SK-N-SH (cell line): ENCODE data around the gene P2RY6. TPM values are rescaled to one million over a fixed set of nuclear protein-coding genes. Genes with fewer than 3 reads are reported as not detected.

Experiments used
- CTCF ChIA-PET: fragments of 300-600, 350-600 bp; formaldehyde crosslinking; extraction: SDS; loops from one replicate; lab custom pipeline; 2021; lab: Yijun Ruan, JAX
- POLR2A ChIA-PET: fragments of 350-600 bp; sonication (Branson Sonifier 250); formaldehyde crosslinking; extraction: SDS; loops from one replicate; lab custom pipeline; 2020; ENCODE audit warnings: antibody characterized with exemption, inconsistent platforms; lab: Yijun Ruan, JAX
- DNase-seq: peaks from one replicate; pipeline ENCODE4 v3.0.0; 2012
- H2AFZ ChIP-seq: fragments of 200-600 bp; sonication (generic); 2 replicates; pipeline ENCODE4 v1.8.1; 2016; ENCODE audit warnings: antibody characterized with exemption, mild to moderate bottlenecking, low read depth
- H3F3A ChIP-seq: fragments of 200-600 bp; sonication (generic); replicated peaks from 2 replicates; pipeline ENCODE3; 2016; ENCODE audit warnings: antibody characterized with exemption, mild to moderate bottlenecking; ENCODE audit not compliant: insufficient read depth
- H3K27ac ChIP-seq, 2 experiments: fragments of 200-500 bp in 1 of 2; fragments of 200-600 bp in 1 of 2; sonication (Bioruptor generic) in 1 of 2; sonication (generic), shearing (Covaris generic) in 1 of 2; 2 replicates each; pipeline versions ENCODE4 v1.5.1 to v1.6.1; 2014 to 2016; ENCODE audit warnings: low read depth in 2 of 2, inconsistent platforms in 1 of 2, low read length in 1 of 2, mild to moderate bottlenecking in 1 of 2, mixed read lengths in 1 of 2
- H3K27me3 ChIP-seq: fragments of 200-600 bp; sonication (generic), shearing (Covaris generic); 2 replicates; pipeline ENCODE4 v1.6.1; 2016; ENCODE audit warnings: mixed run types; ENCODE audit not compliant: insufficient read depth
- H3K36me3 ChIP-seq, 2 experiments: fragments of 200-500 bp in 1 of 2; fragments of 200-600 bp in 1 of 2; sonication (Bioruptor generic) in 1 of 2; sonication (generic) in 1 of 2; replicated peaks in 1 of 2; 2 replicates each; pipeline versions ENCODE3 to v1.5.1; 2014 to 2016; ENCODE audit warnings: low read length in 1 of 2, mild to moderate bottlenecking in 1 of 2; ENCODE audit not compliant: insufficient read depth in 2 of 2, control insufficient read depth in 1 of 2
- H3K4me1 ChIP-seq, 2 experiments: fragments of 200-500 bp in 1 of 2; fragments of 200-600 bp in 1 of 2; sonication (Bioruptor generic) in 1 of 2; sonication (generic), shearing (Covaris generic) in 1 of 2; 2 replicates each; pipeline versions ENCODE4 v1.5.1 to v1.6.1; 2014 to 2016; ENCODE audit warnings: low read depth in 1 of 2, low read length in 1 of 2, mixed run types in 1 of 2; ENCODE audit not compliant: insufficient read depth in 2 of 2, control insufficient read depth in 1 of 2
- H3K4me2 ChIP-seq: fragments of 200-600 bp; sonication (generic), shearing (Covaris generic); 2 replicates; pipeline ENCODE4 v1.6.1; 2017; ENCODE audit warnings: mixed run types
- H3K4me3 ChIP-seq, 2 experiments: fragments of 200-500 bp in 1 of 2; fragments of 200-600 bp in 1 of 2; sonication (Bioruptor generic) in 1 of 2; sonication (generic), shearing (Covaris generic) in 1 of 2; 2 replicates each; pipeline versions ENCODE4 v1.5.1 to v1.8.1; 2014 to 2016; ENCODE audit warnings: low read depth in 2 of 2, inconsistent platforms in 1 of 2, low read length in 1 of 2, mild to moderate bottlenecking in 1 of 2, mixed read lengths in 1 of 2, moderate library complexity in 1 of 2
- H3K79me2 ChIP-seq: fragments of 200-600 bp; sonication (generic); 2 replicates; pipeline ENCODE4 v1.8.1; 2017; ENCODE audit warnings: mild to moderate bottlenecking; ENCODE audit not compliant: insufficient read depth
- H3K9ac ChIP-seq: fragments of 200-600 bp; sonication (generic); 2 replicates; pipeline ENCODE4 v1.6.1; 2017; ENCODE audit warnings: mixed run types
- H3K9me2 ChIP-seq: fragments of 200-600 bp; sonication (generic); 2 replicates; pipeline ENCODE4 v1.6.1; 2017; ENCODE audit warnings: mixed run types
- H3K9me3 ChIP-seq: fragments of 200-600 bp; sonication (generic); 2 replicates; pipeline ENCODE4 v1.6.1; 2017; ENCODE audit warnings: mixed run types, mild to moderate bottlenecking, moderate library complexity
- H4K20me1 ChIP-seq: fragments of 200-600 bp; sonication (generic); 2 replicates; pipeline ENCODE4 v1.6.1; 2017; ENCODE audit warnings: mild to moderate bottlenecking, mixed run types; ENCODE audit not compliant: insufficient read depth
- EZH2phosphoT487 ChIP-seq: fragments of 200-600 bp; sonication (generic); IDR thresholded peaks from 2 replicates; pipeline ENCODE4 v1.6.1; 2017; ENCODE audit warnings: low read depth, mixed run types, mild to moderate bottlenecking, antibody characterized with exemption, moderate library complexity, borderline replicate concordance
- FOXM1 ChIP-seq: IDR thresholded peaks from 2 replicates; pipeline ENCODE4 v1.4.0; 2012; ENCODE audit warnings: low read depth, mild to moderate bottlenecking
- GABPA ChIP-seq: IDR thresholded peaks from 2 replicates; pipeline ENCODE4 v1.4.0; 2012; ENCODE audit warnings: low read depth, mild to moderate bottlenecking
- GATA2 ChIP-seq: sonication (generic); formaldehyde crosslinking; IDR thresholded peaks from 2 replicates; pipeline ENCODE4 v1.5.0; 2020; ENCODE audit warnings: mild to moderate bottlenecking, missing genetic modification reagents
- NRF1 ChIP-seq: IDR thresholded peaks from 2 replicates; pipeline ENCODE4 v1.6.1; 2012; ENCODE audit warnings: low read depth, mild to moderate bottlenecking, low read length
- POLR2AphosphoS5 ChIP-seq: IDR thresholded peaks from 2 replicates; pipeline ENCODE4 v1.6.1; 2012; ENCODE audit warnings: low read depth, low read length
- RXRA ChIP-seq: IDR thresholded peaks from 2 replicates; pipeline ENCODE4 v1.4.0; 2012; ENCODE audit warnings: low read depth, mild to moderate bottlenecking, borderline replicate concordance
- TAF1 ChIP-seq: IDR thresholded peaks from 2 replicates; pipeline ENCODE4 v1.6.1; 2012; ENCODE audit warnings: low read depth, mild to moderate bottlenecking, low read length, moderate library complexity, borderline replicate concordance
- TCF12 ChIP-seq: IDR thresholded peaks from 2 replicates; pipeline ENCODE4 v1.4.0; 2012
- TEAD4 ChIP-seq: IDR thresholded peaks from 2 replicates; pipeline ENCODE4 v1.4.0; 2012; ENCODE audit warnings: mild to moderate bottlenecking, borderline replicate concordance; ENCODE audit not compliant: insufficient read depth
- WGBS: methylation state at CpG from one replicate; pipeline ENCODE4 v1.1.6; 2017; ENCODE audit warnings: low lambda C conversion rate; 5-methylcytosine and 5-hydroxymethylcytosine counted together
- polyA plus RNA-seq, 3 experiments: library from polyadenylated mRNA; depleted of rRNA; stranded (reverse); fragments of >200 nt; gene quantifications; 2 replicates each; pipeline ENCODE4 v1.2.3, GENCODE V29; 2012
- TF ChIP-seq, protein P1 (sequence below): IDR thresholded peaks from 2 replicates; pipeline ENCODE4 v1.4.0; 2012; ENCODE audit warnings: low read depth, borderline replicate concordance
- TF ChIP-seq, protein P2 (sequence below): IDR thresholded peaks from 2 replicates; pipeline ENCODE4 v1.4.0; 2012; ENCODE audit warnings: low read depth
- TF ChIP-seq, protein P3 (sequence below): IDR thresholded peaks from 2 replicates; pipeline ENCODE4; 2012

Gene P2RY6
- polyA plus RNA-seq, 1 of the 3 experiments (the other 2 are of a cell fraction) = 0.15 TPM

DNA sequence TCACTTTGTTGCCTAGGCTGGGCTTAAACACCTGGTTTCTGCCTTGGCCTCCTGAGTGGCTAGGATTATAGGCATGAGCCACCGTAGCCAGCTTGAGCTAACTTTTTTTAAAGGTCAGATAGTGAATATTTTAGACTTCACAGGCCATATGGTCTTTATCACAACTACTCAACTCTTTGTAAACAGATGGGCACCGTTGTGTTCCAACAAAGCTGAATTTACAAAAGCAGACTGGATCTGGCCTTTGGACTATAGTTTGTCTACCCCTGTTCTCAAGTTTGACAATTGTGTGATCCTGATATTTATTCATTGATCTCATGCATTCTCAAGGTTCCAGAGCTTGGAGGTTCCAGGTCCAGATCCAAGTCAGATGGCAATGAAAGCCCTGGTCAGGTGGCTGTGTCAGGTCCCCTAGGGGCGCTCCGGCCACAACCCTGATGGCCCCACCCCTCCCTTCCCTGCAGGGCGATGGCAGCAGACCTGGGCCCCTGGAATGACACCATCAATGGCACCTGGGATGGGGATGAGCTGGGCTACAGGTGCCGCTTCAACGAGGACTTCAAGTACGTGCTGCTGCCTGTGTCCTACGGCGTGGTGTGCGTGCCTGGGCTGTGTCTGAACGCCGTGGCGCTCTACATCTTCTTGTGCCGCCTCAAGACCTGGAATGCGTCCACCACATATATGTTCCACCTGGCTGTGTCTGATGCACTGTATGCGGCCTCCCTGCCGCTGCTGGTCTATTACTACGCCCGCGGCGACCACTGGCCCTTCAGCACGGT lies 38.3 kb upstream of the P2RY6 start (continued):
- no peak for TF ChIP-seq NRF1

DNA sequence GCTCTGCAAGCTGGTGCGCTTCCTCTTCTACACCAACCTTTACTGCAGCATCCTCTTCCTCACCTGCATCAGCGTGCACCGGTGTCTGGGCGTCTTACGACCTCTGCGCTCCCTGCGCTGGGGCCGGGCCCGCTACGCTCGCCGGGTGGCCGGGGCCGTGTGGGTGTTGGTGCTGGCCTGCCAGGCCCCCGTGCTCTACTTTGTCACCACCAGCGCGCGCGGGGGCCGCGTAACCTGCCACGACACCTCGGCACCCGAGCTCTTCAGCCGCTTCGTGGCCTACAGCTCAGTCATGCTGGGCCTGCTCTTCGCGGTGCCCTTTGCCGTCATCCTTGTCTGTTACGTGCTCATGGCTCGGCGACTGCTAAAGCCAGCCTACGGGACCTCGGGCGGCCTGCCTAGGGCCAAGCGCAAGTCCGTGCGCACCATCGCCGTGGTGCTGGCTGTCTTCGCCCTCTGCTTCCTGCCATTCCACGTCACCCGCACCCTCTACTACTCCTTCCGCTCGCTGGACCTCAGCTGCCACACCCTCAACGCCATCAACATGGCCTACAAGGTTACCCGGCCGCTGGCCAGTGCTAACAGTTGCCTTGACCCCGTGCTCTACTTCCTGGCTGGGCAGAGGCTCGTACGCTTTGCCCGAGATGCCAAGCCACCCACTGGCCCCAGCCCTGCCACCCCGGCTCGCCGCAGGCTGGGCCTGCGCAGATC lies 37.5 kb upstream of the P2RY6 start:
- no peak overlapping the region for H3K27ac ChIP-seq
- H3K4me2 ChIP-seq = no peak overlapping the region
- no peak overlapping the region for H3K9ac ChIP-seq
- H3K4me1 ChIP-seq = peaks cover 0 to 7% of the 10 kb centered on the region in 2 experiments; a peak in 1 of 4 replicates
- H3K9me3 ChIP-seq = no peaks in the 10 kb centered on the region
- ChIA-PET CTCF (interaction anchor here (0.8 to 11.6 kb wide), 9 partner anchors 8 to 116 kb away, joined by 3 to 283 read pairs (median 10); no protein-coding TSS in a partner anchor), POLR2A (no interaction called here)
- 93% methylated on average over 39 of the region's 56 CpGs for WGBS
- H4K20me1 ChIP-seq = no peaks in the 10 kb centered on the region
- DNase-seq = no peak
- no peaks in the 10 kb centered on the region for H3K27me3 ChIP-seq
- H3K4me3 ChIP-seq = no peak overlapping the region
- TF ChIP-seq EZH2phosphoT487 (no peak), TCF12 (no peak), NRF1 (no peak), GABPA (no peak), POLR2AphosphoS5 (no peak), FOXM1 (no peak), GATA2 (CRISPR knock-in tag) (no peak), RXRA (no peak), TEAD4 (no peak), TAF1 (no peak)
- TF ChIP-seq, protein P1, sequence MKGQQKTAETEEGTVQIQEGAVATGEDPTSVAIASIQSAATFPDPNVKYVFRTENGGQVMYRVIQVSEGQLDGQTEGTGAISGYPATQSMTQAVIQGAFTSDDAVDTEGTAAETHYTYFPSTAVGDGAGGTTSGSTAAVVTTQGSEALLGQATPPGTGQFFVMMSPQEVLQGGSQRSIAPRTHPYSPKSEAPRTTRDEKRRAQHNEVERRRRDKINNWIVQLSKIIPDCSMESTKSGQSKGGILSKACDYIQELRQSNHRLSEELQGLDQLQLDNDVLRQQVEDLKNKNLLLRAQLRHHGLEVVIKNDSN = no peak
- TF ChIP-seq, protein P2, sequence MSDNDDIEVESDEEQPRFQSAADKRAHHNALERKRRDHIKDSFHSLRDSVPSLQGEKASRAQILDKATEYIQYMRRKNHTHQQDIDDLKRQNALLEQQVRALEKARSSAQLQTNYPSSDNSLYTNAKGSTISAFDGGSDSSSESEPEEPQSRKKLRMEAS = no peak
- TF ChIP-seq, protein P3, sequence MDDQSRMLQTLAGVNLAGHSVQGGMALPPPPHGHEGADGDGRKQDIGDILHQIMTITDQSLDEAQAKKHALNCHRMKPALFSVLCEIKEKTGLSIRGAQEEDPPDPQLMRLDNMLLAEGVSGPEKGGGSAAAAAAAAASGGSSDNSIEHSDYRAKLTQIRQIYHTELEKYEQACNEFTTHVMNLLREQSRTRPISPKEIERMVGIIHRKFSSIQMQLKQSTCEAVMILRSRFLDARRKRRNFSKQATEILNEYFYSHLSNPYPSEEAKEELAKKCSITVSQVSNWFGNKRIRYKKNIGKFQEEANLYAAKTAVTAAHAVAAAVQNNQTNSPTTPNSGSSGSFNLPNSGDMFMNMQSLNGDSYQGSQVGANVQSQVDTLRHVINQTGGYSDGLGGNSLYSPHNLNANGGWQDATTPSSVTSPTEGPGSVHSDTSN = no peak
- no peaks in the 10 kb centered on the region for H3F3A ChIP-seq
- no peak overlapping the region for H2AFZ ChIP-seq
- no peaks in the 10 kb centered on the region for H3K36me3 ChIP-seq
- no peaks in the 10 kb centered on the region for H3K9me2 ChIP-seq
- H3K79me2 ChIP-seq = no peaks in the 10 kb centered on the region
